GM18870 (cell line): ENCODE data around the gene NUDT16L1.

ENCODE experiments used
- ATAC-seq: cut with Tn5 transposase; IDR thresholded peaks from one replicate; pipeline ENCODE4 v1.9.1; 2021; ENCODE audit warnings: moderate library complexity; ENCODE audit not compliant: unreplicated experiment

NUDT16L1 gene

DNA sequence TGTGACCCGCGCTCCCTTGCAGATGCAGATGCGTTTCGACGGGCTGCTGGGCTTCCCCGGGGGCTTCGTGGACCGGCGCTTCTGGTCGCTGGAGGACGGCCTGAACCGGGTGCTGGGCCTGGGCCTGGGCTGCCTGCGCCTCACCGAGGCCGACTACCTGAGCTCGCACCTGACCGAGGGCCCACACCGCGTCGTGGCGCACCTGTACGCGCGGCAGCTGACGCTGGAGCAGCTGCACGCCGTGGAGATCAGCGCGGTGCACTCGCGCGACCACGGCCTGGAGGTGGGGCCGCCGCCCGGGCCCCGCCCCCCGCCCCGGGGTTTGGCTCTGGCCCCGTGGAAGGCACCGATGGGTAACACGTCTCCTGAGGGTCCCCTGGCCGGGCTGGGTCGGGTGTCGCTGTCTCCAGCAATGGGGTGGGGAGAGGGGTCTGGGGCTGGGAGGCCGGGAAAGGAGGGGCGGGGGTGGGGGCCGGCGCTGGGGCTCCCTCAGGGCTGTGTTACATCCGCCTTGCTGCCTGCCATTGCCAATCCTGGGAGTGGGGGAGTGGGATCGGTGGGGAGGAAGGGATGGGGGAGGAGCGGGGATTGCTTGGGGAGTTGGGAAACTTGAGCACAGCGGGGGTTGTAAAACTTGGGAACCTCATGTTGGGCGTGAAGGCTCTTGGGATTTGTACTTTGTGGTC, 737 bp downstream of the NUDT16L1 start:
- no peak for ATAC-seq

DNA sequence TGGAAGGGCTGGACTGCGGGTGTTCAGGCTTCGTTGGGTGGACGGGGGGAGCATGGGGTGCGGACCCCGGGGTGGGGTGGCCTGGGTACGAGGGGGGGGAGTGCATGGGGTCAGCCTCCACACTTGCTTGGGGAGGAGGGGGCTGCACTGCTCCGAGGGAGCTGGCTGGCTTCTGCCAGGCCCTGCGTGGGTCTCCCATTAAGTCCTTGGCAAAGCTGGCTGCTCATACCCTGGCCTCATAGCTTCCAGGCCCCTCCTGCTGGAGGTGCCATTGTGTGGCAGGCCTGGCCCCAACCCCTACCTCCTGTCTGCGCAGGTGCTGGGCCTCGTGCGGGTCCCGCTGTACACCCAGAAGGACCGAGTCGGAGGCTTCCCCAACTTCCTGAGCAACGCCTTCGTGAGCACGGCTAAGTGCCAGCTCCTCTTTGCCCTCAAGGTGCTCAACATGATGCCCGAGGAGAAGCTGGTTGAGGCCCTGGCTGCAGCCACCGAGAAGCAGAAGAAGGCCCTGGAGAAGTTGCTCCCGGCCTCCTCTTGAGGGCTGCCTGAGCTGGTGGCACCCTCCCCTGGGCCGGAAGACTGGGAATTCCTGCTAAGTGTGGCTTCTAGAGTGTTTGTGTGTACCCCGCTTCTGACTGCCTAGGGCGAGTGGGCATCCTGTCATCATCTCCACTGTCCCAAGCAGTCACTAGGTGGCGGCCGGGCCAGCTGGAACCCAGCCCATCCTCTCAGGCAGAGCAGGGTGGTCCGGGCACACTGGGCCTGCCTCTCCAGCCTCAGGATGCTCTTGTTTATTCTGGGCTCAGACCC, 1.5 kb downstream of the NUDT16L1 start:
- ATAC-seq, result no peak

DNA sequence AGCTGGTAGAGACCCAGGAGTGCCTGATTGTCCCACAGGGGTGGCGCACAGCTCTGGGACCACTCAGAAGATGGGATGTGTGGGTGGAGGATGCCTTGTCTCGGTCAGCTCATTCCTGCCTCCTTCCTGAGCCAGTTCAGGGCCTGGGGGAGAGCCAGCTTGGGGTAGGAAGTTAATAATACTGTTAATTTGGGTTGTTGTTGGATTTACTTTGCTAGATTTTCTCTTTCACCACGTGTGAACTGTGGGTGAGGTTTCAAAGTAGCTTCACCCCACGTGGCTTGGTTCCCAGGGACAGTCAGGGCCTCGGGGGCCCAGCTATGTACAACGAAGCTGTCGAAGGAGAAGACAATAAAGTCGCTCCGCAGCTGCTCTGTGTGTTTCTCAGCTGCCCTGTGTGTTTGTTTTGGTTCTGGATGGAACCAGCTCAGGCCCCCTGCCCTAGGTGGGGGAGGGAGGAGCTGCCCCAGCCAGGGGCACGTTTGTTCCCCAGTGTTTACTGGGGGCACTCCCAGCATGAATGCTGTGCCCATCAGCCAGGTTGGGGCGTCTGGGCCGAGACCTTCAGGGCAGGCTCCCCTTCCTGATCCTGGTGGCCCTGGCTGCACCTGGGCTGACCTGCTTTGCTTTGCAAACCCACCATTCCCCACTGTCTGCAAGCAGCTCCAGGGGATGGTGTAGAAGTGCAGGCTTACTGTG, 2.3 kb downstream of the NUDT16L1 start:
- no peak for ATAC-seq

DNA sequence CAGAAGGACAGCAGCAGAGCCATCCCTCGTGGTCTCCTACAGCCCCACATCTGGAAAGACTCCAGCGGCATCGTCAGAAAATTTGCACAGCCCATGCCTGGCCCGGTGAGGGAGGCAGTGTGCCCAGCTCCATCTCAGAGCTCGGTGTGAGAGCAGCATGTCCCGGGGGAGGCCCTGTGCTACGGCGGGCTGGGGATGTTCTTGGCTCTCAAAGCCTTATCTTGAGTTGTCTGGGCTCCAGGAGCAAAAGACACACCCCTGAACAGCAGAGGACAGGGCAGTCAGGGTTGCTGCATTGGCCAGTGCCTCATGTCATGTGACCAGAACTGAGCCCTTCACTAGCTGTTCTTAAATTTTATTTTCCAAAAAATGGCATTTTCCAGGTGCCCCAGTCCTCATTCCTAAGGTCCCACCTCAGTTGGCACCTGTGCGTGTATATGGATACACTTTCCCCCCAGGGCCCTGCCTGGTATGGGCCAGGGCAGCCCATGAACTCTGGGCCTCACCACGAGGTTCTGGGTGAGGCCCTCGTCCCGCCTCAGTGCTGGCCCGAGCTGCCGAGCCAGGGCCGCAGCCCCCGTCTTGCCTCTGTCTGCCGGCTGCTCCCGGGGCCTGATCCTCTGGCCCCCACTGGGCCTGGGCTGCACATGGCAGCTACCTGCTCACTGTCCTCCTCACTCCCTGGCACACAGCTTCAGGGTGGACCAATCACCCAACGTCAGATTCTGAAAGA, 3.0 kb downstream of the NUDT16L1 start:
- ATAC-seq, result no peak

DNA sequence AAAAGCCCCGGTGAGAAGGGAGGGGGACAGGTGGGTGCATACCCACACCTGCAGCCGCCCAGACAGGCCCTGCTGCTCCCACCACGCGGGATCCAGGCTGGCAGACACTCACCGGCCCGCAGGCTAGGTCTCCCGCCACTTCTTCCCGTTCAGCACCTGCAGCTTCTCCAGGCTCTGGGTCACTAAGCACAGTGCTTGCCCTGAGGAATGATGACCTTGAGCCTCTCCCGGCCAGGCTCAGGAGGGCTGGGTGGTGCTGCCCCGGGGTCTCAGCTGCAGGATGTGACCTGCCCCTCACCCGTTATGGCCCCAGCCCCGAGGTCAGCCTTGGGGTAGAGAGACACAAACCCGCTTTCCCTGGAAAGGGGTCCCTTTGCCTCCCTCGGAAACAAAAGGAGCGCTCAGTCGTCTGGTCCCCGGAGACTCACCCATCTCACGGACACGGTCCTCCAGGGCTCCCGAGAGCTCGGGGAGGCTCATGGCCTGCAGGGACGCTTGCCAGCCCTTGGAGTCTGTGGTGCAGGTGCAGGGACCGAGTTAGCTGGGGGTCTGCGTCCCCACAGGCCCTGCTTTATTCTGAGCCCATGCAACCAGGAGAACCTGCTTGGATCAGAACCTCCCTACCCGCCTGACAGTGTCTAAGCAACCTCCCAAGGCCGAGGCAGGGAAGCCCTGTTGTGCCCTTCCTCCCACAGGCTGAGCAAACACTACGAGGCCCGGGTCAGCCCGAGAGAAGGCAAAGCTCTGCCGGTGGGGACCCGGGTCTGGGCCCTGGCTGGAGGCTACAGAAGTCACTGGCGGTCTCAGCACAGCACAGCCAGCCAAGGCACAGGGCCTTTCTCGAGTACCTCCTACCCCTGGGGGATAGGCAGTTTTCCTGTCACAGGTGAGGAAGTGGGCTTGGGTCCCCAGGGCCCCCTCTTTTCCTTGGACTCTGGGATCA, 3.8 kb downstream of the NUDT16L1 start:
- ATAC-seq, result no peak

DNA sequence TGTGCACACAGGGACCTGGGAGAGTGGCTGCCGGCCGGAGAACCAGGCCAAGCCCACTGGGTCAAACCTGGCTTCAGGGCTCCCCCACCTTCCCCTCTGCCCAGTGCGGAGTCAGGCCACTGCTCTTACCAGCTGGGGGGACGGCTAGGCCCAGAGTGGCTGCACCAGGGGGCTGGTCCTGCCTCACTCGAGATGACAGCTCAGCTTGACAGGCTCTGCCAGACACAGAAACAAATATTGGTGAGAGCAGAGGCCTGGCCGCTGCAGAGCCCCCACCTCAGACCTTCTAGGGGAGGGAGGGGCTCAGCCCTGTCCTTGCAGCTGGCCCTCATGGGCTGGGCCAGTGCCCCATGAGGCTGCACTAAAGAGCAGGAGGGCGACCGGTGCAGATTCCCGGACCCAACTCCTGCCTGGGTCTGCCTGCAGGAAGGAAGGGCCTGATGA, 4.5 kb downstream of the NUDT16L1 start:
- ATAC-seq, result no peak

DNA sequence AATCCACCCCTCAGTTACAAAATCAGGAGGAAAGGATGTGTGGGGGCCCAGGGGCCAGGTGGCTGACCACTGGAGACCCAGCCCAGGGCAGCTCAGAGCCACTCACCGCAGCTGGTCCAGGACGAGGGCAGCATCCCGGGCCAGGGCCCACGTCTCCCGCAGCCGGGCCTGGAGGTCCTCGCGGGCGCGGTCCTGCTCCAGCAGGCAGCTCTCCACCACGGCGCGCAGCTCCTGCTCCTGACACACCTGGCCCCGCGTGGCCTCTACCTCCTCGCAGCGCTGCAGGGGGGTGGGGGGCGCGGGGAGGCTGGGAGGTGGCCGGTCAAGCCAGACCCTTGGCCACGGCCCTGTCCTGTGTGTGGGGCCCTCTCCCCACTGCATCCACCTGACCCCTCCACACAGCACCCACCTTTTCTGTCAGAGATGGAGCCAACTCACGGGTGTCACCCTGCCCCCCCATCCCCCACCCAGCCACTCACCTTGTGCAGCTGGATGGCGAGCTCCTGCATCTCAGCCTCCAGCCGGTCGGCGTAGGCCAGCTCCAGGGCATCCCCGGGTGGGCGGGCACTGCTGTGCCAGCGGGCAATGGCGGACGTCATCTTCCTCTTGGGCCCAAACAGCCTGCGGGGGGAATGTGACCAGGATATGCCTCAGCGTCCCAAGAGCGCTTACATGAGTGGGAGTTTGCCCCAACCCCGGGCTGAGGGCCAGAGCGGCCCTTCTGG, 5.1 kb downstream of the NUDT16L1 start:
- ATAC-seq, result no peak

DNA sequence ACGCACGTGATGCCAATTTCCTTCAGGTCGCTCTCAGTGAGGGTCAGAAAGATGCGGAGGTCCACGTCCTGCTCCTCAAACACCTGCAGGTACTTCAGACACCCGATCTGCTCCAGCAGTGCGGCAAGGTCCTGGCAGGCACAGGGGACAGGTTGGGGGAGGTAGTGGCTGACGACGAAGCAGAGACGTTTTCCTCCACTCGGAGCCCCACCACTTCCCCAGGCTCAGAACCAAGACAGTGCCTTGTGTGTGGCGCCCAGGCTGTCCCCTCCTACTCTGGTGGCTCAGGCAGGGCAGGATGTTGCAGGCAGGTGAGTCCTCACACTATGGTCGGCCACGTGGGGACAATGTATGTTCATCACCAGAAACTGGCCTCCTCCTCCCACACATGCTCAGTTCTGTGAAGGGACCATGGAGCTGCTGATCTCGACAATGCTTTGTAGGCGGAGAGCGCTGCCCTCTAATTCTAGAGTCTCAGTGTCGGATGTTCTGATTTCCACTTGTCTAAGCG, 5.7 kb downstream of the NUDT16L1 start:
- ATAC-seq, result no peak

DNA sequence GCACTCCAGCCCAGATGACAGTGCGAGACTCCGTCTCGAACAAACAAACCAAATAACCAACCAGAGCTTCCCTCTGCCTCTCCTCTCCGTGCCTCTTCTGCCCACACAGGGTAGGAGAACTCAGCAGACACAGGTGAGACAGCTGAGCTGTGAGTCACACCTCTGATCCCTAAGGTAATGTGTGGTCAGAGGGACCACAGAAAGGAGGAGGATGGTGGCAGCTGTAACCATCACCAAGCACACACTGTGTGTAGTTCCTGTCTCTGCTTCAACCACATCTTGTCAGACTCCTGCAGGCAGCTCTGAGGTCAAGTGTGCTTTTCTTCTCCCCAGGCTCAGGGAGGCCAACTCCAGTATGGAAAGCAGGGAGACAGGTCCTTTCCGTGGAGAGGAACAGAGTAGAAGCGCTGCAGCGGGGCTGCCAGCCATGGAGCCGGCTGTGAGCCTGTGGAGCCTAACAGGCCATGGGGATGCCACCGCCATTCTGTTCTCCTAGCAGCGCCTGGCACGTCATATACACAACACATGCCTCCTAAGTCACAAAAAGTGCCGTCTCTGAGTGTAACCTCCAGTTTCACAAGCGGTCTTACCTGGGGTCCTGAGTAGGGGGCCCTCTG, 7.1 kb downstream of the NUDT16L1 start:
- ATAC-seq, result no peak

DNA sequence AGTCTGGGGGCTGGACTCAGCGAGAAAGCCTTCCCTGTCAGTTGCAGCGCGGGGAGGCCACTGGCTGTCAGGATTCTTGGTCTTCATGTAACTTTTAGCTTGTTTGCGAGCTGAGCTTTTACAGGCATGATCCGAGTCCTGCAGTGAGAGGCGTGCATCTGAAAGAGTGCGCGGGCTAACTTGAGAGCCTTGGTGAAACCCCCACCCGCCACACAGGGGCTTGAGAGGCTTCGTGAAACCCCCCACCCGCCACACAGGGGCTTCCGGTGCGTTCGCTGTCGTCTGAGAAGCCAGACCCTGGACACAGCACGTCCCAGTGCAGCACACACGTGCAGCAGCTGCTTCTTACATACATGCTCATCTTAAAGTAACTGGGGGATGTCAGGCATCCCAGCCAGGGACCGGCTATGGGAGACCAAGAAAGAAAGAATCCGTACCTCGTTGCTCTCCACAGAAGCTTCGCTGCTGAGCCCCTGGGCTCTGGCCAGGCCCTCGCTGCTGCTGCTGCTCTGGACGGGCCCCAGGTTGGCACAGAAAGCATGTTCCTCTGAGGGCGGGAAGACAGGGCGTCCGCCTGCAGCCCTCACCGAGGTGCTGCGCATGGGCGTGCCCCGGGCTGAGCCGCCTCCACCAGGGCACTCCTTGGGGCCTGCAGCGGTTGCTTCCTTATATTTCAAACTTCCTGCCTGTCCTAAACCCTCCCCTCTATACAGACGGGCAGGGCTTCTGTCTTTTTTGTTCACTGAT, 7.8 kb downstream of the NUDT16L1 start:
- ATAC-seq, result no peak

DNA sequence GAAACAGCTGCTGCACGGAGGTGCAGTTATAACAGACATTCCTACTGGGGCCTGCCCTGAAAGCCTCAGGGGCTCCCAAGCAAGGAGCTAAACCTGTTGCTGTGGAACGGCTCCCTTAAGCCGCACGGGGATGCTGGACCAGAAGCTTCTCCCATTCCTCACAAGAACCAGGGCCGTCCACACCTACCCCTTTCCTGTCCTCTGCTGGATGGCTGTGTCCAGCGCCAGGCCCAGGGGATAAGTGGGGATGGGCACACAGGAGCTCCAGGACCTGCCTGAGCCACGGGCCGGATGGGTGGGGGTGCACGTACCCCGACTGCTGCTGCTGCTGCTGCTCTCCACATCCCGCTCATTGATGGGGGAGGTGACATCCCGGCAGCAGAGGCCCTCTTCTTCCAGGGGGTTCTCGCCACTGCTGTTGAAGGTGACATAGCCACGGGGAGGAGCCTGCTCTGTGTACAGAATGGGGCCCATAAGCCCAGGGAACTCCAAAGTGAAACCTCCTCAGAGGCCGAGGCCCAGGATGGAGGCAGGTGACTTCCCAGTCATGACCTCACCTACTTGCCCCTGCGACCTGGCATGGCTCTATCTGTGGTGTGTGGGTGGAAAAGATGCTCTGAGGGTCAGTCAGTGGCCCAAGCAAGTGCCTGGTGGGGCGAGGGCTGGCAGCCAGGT, 8.6 kb downstream of the NUDT16L1 start:
- no peak for ATAC-seq

DNA sequence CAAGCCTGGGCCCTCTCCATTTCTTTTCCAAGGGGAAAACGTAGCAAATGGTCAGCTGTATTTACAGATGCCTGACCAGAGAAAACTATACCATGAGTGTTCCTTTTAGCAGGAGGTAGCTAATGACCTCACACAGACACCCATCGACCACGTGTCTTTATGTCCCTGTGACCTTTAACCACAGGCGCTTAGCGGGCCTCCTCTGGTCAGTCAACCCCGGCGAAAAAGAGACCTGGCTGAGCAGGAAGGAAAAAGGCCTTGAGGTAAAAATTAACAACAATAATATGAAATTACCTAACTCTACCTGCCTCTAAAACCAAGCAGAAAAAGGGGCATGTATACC, 9.1 kb downstream of the NUDT16L1 start:
- no peak for ATAC-seq

DNA sequence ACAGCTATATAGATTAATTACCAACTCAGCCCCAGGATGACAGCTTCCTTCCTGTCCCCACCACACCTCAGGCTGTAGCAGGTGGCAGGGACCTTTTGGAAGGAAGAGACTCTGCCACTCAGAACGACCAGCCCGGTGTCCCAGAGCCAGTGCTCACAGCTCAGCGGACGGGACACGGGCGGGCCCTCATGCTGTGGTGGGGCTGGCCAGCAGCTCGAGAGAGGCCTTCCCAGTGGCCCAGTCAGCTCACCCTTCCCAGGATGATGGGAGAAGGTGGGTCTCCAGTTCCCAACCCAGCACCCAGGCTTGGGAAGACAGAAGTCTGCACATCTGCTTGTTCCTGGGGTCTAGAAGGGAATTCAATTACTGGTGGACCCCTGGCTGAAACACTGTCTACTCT, 10.5 kb downstream of the NUDT16L1 start:
- no peak for ATAC-seq

DNA sequence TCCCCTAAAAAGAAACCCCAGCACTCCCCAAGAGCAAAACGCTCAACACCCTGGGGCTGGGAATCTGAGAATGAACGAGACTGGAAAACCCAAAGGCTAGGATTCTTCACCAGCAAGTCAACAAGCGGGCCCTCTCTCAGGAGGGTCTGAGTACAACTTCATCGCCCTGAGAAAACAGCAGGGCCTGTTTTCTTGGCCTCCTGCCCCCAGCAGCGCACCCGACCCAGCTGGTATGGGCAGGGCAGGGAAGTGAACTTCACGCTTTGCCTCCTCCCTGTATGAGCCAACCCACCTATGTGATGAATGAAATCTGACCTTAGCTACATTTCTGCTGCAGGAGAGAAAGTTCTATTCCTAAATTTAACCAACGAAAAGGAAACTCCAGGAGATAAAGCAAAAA, 11.1 kb downstream of the NUDT16L1 start:
- ATAC-seq, result no peak

DNA sequence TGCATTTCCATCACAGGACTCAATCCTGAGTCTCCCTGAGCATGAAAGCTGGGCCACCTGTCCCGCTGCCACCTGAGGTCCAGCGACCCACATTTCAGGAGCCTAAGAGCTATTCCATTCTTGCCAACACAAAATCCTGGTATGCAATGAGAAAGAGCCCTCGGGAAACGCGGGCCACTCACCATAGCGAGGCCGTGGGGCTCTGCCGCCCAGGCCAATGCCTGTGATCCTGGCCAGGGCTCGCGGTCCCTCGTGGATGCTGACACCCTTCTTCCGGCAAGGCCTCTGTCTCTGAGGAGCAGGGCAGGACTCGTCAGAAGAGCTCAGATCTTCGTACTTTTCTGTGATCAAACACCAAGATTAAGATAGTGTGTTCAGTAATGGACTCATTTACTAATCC, 11.6 kb downstream of the NUDT16L1 start:
- ATAC-seq, result no peak

DNA sequence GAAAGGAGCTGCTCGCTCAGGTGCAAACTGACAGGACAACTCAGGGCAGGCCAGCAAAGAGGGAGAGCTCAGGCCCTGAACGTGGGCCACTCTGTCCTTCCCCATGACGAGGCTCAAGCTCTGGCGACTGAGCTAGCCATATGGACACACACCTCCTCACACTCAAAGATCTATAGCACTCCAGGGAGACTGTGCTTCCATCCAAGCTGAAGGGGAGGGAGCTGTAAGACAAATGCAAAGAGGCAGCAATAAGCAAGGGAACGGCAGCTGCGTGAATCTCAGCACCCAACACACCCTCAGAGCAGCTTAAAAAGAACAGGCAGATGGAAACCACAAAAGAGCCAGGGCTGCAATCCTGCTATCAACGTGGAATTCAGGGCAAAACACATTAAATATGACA, 13.5 kb downstream of the NUDT16L1 start:
- ATAC-seq, result no peak

DNA sequence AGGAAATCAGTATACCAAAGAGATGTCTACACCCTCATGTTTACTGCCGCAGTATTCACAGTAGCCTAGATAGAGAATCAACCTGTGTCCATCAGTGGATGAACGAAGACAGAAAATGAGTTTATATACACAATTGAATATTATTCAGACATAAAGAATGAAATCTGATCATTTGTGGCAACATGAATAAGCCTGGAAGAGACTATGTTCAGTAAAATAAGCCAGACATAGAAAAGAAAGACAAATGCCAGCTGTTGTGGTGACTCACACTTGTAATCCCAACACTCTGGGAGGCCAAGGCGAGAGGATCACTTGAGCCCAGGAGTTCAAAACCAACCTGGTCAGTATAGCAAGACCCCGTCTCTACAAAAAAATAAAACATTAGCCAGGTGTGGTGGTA, 16.1 kb downstream of the NUDT16L1 start:
- no peak for ATAC-seq
